NCI-H748 treated with DMSO at 0.1 percent for 48 hours (cell line): Measurements from ENCODE around the gene ZNF106.

Experiments used
- DNase-seq: peaks from one replicate; lab custom pipeline; 2025; lab: John Stamatoyannopoulos, UW

ZNF106 gene

GRCh38 chr15:42405863-42406482, 85.0 kb downstream of the ZNF106 start:
- DNase-seq, result no peak

GRCh38 chr15:42404461-42405235, 86.3 kb downstream of the ZNF106 start:
- no peak for DNase-seq

GRCh38 chr15:42403389-42403788, 87.6 kb downstream of the ZNF106 start:
- DNase-seq, result no peak

- DNase-seq, result no peak
These were observed 88.3 kb downstream of the ZNF106 start for GRCh38 chr15:42402455-42403205.

DNA sequence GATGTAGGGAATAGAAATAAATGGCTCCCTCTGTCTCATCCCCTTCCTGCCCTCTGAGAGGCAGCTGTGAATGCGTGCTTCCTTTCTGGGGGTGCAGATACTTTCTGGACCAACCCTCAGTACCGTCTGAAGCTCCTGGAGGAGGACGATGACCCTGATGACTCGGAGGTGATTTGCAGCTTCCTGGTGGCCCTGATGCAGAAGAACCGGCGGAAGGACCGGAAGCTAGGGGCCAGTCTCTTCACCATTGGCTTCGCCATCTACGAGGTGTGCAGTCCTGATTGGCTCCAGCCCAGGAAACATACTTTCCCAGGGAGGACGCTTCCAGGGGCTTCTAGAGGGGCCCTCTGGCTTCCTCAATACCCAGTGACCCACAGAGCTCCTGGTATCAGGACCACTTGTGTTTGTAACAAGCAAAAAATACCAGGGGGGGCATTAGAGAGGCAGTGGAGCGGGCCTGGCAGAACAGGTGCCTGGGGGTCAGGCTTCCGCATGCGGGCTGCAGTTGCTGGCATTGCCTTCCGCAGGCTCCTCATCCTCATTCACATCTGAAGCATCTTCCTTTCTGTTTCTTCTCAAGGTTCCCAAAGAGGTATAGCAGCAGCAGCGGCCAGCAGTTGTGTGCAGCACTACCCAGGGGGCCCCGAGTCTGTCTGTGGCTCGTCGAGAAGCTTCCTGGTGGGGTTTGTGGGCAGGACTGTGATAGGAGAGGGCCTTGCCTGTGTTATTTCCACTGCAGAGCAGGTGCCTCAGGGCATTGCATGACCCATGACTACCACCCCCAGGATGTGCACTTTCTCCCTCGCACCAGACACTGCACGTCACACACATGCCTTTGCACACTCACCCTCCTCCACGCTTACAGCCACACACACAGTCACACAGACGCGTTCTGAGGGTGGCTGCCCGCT, 89.1 kb downstream of the ZNF106 start:
- DNase-seq, result no peak

- no peak for DNase-seq
These were observed 95.1 kb downstream of the ZNF106 start for GRCh38 chr15:42395838-42396237.

DNA sequence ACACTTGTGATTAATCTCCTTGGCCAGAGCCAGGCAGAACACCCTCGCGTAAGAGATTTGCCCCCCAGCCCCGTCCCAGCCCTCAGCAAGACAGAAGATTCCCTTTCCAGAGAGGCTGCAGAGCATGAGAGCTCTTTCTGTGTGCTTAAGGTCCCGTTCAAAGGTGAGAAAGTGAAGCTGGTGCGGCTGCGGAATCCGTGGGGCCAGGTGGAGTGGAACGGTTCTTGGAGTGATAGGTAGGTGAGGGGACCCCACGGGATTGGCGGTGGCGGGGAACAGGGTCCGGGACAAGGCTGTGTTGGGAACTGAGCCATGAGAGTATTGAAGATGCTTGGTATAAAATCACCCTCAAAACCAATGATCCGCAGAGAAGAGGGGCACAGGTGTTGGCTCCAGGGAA, 96.8 kb downstream of the ZNF106 start:
- DNase-seq, result no peak

GRCh38 chr15:42392309-42393024, 98.5 kb downstream of the ZNF106 start:
- no peak for DNase-seq

DNA sequence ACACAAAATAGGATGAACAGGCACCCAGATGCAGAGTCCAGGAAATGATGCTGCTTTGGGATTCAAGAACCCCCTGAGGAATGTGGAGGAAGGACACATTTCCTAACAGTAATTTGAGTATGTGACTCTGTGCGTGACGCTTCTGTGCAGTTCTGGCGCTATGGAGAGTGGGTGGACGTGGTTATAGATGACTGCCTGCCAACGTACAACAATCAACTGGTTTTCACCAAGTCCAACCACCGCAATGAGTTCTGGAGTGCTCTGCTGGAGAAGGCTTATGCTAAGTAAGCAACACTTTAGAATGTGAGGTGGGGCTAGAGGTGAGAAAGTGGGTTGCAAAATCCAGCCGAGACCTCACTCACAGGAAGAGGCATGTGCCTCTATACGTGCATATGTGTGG, 103.3 kb downstream of the ZNF106 start:
- no peak for DNase-seq

DNA sequence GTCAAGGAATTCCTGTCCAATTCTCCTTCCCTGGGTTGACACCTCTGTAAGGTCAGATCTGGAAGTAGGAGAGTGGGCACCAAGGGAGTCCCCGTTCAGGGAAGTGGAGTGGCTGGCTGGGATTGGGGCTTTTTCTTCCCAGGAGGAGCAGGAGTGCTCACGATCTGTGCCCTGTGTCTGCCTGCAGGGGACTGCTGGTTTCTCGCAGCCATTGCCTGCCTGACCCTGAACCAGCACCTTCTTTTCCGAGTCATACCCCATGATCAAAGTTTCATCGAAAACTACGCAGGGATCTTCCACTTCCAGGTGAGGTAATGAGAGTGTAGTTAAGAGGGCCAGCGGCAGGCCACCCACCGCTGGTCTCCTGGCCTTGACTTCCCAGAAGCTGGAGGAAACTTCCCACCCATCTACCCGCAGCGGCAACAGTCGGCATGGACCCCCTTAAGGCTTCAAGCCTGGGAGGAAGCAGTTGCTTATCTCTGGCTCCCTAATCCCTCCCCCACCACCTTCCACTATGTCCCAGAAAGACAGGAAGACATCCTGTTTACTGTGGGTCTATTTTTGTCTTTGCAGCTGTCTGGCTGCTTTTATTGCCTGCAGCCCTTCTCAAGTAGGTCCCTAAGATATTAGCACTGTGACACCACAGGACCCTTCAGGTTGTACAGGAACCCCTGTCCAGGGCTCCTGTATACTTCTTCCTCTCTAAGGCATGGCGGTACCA, 104.8 kb downstream of the ZNF106 start:
- no peak for DNase-seq

DNA sequence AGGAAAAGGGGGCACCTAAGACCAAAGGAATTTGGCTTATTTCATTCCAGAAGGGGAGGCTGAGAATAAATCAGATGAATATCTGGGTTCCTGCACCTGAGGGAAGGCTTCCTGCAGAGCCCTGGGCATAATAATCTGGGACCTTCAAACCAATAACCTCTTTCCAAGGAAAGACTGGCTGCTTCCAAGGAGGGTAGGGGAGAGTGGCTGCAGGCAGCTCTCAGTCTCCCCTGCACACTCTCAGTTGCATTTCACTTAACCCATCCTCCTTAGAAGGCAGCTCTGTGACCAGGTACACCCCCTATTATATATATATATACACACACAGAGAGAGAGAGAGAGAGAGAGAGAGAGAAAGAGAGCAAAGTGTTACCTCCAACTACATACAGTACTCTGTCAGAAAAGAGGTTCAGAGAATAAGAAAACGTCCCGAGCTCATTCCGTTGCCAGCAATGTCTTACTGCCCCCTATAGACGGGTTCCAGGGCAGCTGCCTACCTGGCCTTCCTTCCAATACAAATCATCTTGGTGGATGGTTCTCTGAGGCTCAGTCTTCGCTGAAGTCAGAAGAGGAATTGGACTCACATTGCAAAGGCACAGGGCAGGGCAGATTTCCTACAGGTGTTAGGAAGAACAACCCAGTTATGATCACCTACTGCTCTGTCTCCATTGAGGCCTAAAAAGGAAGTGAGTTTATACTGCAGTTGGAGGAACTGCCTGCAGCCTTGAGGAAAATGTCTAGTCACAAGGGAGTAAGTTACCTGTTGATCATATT, 105.5 kb downstream of the ZNF106 start:
- peak; percentile 12 for DNase-seq

GRCh38 chr15:42384597-42384996, 106.3 kb downstream of the ZNF106 start:
- no peak for DNase-seq

DNA sequence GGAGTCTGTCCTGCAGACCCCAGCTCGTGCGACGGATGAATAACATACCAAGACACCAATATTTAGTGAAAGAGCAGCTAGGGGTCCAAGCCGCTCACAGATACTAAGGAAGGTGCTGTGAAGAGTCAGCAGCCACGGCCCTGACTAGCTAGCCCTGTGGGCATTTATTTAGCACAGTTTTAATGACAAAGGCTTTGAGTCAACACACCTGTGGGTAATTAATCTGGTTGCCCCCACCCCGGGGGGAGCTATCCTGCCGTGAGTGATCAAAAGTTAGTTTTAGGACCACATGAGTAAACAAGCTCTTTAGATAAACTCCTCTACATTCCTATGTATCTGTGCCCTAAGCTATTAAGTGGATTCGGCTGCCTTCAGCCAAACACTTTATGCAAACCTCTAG, 112.9 kb downstream of the ZNF106 start:
- no peak for DNase-seq

DNA sequence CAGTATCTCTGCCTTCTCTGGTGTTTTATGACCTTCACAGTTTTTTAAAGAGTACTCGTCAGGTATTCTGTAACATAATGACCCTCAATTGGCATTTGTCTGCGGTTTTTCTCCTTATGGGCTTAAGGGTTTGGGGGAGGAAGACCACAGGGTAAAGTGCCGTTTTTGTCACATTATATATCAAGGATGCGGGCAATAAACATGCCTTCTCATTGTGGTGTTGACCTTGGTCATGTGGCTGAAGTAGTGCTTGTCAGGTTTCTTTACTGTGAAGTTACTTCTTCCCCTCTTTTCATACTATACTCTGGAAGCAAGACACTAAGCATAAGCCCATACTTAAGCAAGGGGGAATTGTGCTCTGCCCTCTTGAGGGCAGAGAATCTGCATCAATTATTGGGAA, 115.0 kb downstream of the ZNF106 start:
- DNase-seq, result no peak

- DNase-seq, result no peak
These were observed 115.7 kb downstream of the ZNF106 start for GRCh38 chr15:42375252-42375651.

GRCh38 chr15:42374810-42375209, 116.1 kb downstream of the ZNF106 start:
- no peak for DNase-seq

DNA sequence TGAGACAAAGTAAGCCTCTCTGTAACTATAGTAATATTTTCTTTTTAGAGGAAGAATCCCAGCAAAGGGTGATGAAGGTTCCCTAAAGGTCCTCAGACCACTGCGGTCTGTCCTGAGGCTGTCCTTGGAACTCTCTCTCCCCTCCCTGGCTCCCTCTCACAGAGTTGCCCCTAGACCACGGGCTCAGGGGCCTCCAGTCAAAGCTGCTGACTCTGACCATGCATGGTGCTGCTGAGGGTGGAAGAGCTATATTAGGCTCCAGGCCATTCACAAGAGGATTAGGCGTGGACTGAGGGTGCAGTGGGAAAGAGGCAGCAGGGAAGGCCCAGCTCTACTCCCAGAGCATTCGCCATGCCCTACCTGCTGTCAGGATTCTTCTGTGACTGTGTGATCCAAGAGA, 117.0 kb downstream of the ZNF106 start:
- no peak for DNase-seq

DNA sequence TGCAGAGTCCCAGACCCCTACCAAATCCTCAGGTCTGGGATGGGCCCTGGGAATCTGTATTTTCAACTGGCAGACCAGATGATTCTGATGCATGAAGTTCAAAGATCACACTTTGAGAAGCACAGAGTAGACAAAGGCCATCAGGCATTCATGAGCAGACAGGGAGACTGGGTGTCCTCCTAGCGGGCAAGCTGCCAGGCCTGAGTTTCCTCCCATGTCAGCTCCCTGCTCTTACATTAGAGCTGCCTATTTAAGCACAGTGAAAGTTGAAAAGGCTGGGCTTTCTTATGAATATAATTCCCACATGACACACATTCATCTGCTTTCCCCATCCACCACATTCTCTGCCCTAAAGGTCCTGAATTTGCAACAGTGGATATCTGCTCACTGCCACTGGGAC, 117.7 kb downstream of the ZNF106 start:
- DNase-seq, result no peak

- no peak for DNase-seq
These were observed 119.8 kb downstream of the ZNF106 start for GRCh38 chr15:42371096-42371495.

DNA sequence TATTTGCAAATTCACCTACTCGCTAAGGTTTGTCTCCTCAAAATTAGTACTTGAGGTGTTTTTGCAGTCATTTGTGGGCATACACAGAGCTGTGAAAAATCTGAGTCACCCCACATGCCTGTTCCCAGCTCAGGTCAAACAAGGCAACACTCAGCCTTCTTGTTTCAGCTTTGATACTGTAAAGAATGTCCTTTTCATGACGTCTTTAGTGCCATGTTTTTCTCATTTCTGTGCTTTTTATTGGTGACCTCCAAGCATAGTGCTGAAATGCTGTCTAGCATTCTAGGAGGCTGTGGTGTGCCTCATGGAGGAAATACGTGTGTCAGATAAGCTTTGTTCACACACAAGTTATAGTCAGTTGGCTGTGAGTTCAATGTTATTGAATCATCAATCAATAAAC, 122.8 kb downstream of the ZNF106 start:
- no peak for DNase-seq
